HG03066 (cell line): Measurements from ENCODE around the gene CKAP5.
"Not testable (repeated sequence)": the region's sequence is repeated elsewhere in the genome, so short reads cannot be mapped to it uniquely, and the experiment has no call there.

Experiments used
- ATAC-seq: cut with Tn5 transposase; IDR thresholded peaks from one replicate; pipeline ENCODE4 v1.9.1; 2021; ENCODE audit warnings: low read depth; ENCODE audit not compliant: unreplicated experiment

The CKAP5 gene

DNA sequence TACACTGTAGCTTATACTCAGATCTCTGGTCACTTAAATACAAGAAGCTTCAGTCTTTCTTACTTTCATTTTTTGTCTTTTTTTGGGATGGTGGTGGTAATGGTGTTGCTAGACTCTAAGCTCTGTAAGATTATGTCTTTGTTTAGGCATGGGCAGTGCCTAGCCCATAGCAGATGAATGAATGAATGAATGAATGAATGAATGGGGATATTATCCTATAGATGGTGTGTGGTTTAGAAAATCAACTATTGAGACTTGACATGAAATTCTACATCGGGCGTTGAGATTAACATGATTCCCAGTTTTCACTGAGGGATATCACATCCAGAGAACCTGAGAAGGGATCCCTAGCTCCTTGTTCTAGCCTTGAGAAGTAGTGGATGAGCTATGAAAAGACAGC lies 9.8 kb upstream of the CKAP5 start:
- ATAC-seq: no peak

DNA sequence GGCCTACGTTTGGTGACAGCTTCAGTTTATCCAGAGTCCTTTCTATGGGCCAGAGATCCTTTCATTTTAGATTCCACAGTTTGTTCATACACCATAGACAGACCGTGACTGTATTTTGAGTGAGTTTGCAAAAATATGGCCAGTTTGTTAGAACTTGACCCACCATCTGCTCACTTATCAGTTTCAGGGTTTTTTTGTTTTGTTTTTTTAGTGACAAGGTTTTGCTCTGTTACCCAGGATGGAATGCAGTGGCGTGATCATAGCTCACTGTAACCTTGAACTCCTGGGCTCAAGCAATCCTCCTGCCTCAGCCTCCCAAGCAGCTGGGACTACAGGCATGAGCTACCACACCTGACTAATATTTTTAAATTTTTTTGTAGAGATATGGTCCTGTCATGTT lies 9.1 kb upstream of the CKAP5 start:
- ATAC-seq: no peak

DNA sequence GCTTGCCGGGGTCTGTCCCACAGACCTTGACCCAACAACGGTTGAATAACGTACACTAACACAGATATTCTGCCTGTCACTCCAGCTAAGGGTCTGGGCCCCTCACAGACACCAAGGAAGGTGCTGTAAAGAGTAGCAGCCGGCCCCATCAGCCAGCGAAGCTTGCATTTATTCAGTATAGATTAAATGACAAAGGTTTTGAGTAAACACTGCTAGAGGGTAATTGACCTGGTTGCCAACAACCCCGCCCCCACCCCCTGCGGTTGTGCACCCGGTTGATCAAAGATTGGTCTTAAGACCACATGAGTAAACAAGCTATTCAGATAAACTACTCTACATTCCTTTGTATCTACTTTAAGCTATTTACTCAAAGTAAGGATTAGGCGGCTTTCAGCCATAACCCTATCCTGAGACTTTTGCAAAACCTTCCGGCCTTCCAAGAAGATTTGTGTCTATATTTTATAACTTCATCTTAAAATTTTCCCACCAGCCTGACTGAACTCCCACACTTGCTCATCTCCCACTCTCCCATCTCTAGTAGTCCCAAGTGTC lies 4.8 kb upstream of the CKAP5 start:
- no peak for ATAC-seq

DNA sequence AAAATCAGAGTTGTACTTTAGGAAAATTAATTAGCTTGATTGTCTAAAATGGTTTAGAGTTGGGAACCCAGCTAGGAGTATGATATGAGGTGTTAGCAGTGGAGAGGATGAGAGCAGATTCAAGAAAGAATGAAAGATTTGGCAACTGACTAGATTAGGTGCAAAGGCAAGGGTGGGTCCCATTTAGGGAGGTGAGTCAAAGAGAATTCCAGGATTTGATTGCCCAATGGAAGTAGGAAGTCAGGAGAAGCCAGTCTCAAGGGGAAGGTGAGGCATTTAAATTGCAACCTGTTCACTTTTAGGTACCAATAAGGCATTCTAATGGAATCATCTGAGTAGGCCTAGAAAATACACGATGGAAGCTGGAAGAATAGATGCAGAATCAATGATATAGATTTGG lies 3.6 kb upstream of the CKAP5 start:
- no peak for ATAC-seq

DNA sequence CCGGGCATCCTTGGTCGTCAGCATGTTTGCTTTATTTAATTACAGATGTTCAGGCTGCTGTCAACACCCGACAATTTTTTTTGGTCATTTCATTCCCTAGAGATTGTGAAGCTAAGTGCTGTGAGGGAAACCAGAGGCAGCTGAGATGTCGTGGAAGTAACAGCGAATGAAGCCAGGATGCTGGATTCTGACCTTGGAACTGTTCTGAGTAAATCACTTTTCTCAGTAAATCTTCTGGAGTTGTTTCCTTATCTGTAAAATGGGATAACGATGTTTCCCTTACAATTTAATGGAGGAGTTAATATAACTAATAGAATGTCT lies 390 bp upstream of the CKAP5 start:
- ATAC-seq: peak; percentile 16

DNA sequence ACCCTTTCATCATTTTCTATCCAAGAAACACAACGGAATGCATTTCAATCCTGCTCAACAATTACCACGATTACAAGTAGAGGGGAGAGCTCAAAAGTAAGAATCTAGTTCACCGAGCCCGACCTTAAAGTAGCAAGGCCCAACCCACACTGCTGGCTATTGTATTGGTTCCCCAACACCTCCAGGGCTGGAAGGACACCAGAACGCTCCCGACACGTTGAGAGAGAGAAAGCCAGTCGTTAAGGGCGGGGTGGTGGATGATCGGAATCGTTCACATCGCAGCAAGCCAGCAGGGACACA lies 690 bp downstream of the CKAP5 start:
- no peak for ATAC-seq

DNA sequence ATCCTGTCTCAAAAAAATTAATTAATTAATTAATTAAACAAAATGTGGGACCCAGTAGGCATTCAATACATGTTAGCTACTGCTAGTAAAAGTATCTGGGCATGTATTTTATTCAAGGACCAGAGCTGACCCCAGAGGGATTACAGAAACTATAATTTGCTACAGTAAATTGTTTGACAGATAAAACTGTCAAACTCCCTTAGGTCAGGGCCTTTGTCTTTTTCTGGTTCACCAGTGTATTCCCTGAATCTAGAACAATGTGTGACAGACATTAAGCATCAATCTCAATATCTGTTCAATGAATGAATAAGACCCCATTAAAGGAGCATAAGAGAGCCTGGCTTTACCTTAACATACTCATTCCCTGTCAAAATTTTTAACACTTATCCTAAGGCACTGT lies 6.0 kb downstream of the CKAP5 start:
- ATAC-seq: no peak

DNA sequence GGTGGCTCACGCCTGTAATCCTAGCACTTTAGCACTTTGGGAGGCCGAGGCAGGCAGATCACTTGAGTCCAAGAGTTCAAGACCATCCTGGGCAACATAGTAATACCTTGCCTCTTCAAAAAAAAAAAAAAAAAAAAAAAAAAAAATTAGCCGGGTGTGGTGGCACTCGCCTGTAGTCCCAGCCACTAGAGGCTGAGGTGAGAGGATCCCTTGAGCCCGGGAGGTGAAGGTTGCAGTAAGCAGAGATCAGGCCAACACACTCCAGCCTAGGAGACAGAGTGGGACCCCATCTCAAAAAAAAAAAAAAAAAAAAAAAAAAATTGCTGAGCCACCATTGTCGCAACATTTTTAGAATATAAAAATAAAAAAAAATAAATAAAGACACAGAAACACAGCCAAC lies 7.6 kb downstream of the CKAP5 start:
- ATAC-seq: no peak

DNA sequence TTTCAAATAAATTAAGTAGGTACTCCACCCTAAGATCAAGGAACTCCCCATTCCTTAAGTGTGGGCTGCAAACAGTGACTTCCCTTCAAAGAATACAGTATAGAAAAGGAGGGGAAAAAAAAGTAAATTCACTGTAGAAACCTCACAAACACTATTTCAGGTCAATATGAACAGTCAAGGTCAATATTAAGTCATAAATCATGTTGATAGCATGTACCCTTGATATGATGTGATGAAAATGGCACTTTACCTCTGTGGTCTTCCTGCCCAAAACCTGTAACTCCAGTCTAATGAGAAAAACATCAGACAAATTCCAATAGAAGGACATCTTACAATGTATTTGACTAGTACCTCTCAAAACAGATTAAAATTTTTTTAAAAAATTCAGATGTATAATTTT lies 8.2 kb downstream of the CKAP5 start:
- ATAC-seq: no peak

DNA sequence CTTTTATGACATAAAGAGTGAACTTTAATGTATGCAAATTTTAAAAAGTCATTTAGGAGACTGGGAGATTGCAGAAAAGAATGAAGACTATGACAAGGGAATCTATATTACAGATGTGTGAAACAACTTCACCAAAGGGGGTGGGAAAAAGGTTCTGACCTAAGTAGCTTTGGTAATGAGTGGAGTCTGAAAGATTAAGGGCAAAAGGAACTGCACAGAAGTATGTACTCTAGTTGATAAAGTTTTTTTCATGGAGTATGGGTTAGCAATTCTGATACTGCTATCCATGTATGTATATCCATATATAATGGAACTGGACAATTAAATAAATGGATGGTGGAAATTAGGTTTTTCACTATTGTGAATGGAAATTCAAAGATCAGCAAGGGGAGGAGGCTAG lies 9.2 kb downstream of the CKAP5 start:
- ATAC-seq: no peak

DNA sequence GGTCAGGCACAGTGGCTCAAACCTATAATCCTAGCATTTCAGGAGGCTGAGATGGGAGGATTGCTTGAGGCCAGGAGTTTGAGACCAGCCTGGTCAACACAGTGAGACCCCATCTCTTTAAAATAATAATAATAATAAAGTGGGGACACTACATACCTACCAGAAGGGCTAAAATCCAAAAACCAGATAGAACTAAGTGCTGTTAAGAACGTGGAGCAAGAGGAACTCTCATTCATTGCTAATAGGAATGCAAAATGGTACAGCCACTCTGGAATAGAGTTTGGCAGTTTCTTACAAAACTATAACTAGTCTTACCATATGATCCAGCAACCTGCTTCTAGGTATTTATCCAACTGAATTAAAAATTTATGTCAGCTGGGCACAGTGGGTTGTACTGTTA lies 9.6 kb downstream of the CKAP5 start:
- ATAC-seq: no peak

DNA sequence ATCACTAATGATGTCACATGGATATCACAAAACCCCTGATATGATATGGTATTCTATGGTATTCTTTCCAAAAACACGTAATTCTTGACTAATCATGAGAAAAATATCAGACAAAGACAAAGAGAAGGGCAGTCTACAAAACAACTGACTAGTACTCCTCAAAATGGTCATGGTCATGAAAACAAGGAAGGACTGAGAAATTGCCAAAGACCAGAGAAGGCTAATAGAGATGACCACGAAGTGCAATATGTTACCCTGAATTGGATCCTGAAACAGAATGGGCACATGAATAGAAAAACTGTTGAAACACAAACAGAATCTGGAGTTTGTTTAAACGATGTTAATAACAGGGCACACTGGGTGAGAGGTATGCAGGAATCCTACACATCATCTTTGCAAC lies 10.2 kb downstream of the CKAP5 start:
- no peak for ATAC-seq

DNA sequence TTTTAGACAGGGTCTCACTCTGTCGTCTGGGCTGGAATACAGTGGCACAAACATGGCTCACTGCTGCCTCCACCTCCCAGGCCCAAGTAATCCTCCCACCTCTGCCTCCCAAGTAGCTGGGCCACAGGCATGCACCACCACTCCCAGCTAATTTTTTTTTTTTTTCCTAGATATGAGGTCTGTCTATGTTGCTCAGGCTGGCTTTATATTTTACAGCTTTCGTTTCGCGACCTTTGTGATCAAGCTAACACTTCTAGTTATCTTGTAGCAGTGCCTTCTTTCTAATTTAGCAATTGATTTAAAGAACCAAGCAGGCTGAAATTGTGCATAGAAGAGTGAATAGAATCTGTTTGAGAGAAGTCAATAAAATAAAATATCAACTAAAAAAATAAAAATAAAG lies 11.3 kb downstream of the CKAP5 start:
- no peak for ATAC-seq

DNA sequence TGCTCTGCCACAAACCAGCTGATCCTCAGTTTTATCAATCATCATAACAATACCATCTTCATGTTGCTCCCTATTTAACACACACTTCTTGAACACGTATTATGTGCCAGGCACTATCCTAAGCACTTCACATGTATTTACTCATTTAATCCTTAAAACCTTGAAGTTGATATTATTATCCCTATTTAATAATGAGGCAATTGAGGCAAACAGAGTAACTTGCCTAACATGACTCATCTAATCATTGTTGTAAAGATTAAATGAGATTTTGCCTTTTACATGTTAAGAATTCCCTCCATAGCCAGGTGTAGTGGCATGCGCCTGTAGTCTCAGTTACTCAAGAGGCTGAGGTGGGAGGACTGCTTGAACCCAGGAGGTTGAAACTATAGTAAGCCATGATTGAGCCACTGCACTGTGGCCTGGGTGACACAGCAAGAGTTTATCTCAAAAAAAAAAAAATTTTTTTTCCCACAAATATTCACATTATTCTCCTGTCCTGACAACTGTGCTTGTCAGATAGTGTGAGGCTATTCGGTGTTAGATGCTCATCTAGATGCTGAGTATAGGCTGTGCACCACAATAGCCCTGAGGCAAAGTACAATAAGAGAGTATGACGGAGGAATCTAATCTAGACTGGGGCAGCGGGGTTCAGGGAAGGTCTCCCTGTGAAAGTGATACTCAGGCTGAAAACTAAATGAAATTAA lies 13.4 kb downstream of the CKAP5 start:
- ATAC-seq: no peak

DNA sequence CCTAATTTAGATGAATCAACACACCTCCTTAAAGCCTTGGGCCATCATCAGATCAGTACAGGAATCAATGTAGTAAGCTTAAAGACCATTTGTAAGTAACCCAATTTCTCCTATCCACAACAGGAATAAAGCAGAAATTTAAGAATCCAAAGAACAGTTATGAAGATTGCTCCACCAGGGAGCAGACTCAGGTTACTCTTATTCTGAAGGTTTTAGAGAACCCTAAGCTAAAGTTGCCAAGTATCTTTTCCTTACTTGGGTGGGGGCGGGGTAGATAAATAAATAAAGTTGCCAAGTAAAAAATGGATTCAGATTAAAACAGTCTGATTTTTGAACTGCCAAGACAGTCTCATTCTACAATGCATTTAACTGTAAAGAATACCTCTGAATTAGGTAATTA lies 18.1 kb downstream of the CKAP5 start:
- ATAC-seq: no peak

DNA sequence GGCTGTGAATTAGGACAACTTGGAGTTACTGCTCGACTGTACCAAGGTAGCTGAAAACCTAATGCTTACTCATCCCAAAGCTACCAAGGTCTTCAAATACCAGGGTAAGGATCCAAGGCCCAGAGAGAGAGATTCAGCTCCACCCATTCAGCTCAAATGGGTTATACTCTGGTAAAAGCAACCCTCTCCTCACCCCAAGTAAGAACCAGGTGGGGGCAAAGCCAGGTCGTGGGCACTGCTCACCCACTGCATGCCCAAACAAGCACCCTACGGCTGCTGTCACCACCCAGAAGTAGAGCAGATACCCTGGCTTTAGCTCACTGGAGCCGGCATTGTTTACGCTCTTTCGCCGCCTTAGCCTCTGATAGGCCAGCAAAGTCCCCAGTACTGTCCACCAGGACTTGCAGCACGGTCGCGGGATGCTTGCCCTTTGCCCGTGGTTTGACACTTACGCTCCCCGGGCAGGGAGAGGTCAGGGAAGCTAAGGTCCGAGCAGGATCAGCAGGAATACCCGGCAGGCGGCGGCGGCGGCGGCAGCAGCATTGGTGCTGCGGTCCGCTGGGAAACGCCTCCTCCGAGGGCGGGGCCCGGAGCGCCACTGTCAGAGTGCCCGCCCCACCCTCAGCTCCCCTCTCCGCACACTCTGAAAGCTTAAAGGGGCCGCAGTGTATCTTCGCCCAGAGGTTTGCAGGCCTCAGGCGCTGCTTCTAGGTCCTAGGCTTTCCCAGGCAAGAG lies 19.6 kb downstream of the CKAP5 start:
- peak; percentile 100 for ATAC-seq

DNA sequence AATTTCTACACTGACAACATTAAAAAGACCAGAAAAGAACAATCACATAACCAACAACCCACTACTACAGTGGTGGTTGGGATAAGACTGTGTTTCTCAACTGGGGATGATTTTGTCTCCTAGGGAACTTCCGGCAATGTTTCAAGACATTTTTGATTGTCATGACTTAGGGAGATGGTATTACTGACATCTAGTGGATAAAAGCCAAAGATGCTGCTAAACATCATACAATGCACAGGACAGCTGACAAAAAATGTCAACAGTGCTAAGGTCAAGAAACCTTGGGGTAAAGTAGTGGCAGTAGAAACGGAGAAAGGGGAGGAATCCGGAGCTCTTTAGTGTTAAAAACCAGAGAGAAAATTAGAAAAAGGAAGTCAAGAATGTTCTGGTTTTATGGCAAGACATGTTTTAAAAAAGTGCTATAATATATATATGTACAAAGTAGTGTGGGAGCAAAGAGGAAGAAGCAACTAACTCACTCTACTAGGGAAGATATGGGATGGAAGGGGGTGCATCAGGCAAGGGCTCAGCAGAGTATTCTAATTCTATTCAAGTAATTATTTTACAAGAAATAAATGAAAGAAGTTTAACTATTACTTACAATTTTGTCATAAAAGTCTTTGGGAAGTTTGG lies 37.2 kb downstream of the CKAP5 start:
- ATAC-seq: no peak

DNA sequence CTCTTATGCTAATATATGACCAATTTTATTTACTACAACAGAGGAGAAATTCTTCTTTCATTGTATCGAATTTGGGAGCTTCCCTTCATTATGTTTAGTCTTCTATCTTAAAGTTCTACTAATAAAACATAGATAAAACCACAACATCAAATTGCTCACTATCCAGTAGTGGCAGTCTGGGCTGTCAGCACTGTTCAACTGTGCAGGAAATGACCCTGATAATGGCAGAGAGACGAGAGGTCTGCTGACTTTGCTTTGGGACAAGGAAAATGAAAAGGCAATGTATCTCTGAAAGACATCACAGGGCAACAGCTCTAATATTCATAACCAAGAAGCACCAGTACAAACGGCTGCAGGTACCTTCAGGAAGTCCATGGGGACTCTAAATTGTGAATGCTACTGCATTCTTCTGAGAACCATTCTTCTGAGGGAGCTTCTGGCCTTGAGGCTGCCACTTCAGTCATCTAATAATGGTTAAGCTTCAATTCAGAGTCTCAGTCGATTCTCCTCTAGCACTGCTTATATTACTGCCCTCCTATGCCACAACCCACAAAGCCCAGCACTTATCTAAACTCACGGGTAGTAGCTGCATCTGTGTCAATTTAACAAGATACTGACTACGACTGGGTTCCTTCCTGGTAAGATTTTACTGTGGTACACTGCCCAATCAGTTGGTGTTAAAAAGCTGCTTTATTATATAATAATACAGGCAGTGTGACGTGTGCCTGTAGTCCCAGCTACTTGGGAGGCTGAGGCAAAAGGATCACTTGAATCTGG lies 44.2 kb downstream of the CKAP5 start:
- no peak for ATAC-seq

DNA sequence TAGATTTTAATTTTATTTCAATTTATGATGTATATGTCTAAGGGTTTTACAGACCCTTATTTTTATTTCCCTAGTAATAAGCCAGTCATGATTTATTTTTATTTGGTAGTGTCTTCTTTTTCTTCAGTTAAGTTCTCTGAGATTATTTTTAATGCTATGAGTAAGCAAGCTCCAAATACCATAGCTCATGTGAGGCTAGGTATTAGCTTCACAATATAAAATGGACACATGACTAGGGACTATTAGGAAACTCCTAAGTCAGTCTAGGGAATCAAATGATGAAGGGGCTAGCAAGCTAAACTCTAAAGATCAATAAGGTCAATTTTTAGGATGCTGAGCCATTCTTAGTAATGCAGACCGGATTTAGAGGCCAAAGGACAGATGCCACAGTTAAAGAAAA lies 45.9 kb downstream of the CKAP5 start:
- no peak for ATAC-seq

DNA sequence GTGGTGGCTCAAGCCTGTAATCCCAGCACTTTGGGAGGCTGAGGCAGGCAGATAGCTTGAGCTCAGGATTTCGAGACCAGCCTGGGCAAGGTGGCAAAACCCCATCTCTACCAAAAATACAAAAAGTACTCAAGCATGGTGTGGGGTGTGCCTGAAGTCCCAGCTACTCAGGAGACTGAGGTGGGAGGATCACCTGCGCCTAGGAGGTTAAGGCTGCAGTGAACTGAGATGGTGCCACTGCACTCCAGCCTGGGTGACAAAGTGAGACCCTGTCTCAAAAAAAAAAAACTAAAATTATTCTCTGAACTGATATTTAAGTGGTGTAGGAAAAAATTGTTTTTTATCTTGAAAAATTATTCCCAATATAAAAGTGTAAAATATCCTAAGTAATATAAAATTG lies 46.4 kb downstream of the CKAP5 start:
- not testable (repeated sequence) for ATAC-seq

DNA sequence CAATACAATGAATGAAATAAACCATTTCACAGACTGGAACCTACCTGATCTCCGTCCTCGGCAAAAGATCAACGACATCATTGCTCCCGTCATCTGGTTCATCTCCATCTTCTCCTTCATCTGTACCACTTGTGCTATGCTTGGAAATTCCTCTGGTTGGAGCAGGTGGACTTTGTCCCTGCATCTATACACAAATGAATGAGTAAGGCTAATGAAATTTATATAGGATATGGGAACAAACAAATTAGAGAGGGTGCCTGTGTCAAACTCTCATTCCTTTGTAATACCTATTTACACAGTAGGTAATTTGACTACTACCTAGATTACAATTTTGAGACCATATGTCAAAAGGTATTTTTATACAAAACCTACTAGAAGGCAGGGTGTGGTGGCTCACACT lies 67.7 kb downstream of the CKAP5 start:
- ATAC-seq: no peak
